ENCODE data around the gene SLC18A2. TPM values are rescaled to one million over a fixed set of nuclear protein-coding genes. Genes with fewer than 3 reads are reported as not detected.

Gene SLC18A2
- total RNA-seq, 4 donors from 2014 or later = 0.60 to 1.7 (median 0.93) TPM; not detected in 1

DNA sequence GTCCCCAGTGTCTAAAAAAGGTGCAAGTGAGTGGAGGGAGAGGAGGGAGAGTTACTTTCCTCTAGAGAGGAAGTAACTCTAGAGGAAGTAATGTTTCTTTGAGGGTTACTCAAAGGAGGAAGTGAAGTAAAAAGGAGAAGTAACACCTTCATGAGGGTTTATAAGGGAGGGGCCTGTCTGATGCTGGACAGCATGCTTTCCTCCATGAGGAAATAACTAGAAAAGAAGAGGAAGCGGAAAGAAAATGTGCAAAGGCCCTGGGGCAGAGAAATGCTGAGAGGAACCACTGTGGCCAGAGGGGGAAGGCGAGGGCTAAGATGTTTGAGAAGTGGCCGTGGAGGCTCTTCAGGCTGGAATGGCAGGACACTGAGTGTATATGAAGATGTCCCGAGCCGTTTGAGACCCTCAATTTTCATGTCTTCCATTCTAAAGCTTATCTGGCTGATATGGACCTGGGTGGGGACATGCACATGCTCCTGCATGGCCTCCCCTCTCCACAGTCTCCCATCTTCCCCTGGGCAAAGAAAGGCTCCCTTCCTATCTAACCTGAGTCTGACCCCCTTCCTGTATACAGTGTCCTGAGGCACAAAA lies 3.4 kb upstream of the SLC18A2 start:
- DNase-seq (ENCODE audit: low spot score) = no peak
- TF ChIP-seq, protein P1, sequence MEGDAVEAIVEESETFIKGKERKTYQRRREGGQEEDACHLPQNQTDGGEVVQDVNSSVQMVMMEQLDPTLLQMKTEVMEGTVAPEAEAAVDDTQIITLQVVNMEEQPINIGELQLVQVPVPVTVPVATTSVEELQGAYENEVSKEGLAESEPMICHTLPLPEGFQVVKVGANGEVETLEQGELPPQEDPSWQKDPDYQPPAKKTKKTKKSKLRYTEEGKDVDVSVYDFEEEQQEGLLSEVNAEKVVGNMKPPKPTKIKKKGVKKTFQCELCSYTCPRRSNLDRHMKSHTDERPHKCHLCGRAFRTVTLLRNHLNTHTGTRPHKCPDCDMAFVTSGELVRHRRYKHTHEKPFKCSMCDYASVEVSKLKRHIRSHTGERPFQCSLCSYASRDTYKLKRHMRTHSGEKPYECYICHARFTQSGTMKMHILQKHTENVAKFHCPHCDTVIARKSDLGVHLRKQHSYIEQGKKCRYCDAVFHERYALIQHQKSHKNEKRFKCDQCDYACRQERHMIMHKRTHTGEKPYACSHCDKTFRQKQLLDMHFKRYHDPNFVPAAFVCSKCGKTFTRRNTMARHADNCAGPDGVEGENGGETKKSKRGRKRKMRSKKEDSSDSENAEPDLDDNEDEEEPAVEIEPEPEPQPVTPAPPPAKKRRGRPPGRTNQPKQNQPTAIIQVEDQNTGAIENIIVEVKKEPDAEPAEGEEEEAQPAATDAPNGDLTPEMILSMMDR (IDR thresholded peaks at IDR 0.05) = no peak

DNA sequence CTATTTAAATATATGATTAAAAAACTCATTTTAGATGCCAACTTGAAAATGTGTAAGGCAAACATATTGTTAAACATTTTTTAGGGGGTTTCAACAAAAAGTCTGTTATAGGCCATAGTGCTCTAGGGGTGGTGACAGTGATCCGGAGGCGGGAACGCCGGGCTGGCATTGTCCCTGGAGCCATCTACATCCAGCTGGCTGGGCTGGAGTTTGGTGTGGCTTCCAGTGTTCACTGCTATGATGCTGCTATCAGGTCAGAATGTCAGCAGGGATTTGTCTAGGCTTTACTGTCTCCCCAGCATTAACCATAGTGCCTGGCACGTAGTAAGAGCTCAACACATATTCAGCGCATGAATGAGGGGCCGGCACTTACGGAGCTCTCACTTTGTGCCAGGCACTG lies 1.9 kb upstream of the SLC18A2 start:
- no peak for DNase-seq (ENCODE audit: low spot score)
- TF ChIP-seq, protein P1 (IDR thresholded peaks at IDR 0.05) = no peak

More for the DNA sequence above, 3.4 kb upstream of the SLC18A2 start:
- ATAC-seq (ENCODE audit: low FRiP score) = no peak

DNA sequence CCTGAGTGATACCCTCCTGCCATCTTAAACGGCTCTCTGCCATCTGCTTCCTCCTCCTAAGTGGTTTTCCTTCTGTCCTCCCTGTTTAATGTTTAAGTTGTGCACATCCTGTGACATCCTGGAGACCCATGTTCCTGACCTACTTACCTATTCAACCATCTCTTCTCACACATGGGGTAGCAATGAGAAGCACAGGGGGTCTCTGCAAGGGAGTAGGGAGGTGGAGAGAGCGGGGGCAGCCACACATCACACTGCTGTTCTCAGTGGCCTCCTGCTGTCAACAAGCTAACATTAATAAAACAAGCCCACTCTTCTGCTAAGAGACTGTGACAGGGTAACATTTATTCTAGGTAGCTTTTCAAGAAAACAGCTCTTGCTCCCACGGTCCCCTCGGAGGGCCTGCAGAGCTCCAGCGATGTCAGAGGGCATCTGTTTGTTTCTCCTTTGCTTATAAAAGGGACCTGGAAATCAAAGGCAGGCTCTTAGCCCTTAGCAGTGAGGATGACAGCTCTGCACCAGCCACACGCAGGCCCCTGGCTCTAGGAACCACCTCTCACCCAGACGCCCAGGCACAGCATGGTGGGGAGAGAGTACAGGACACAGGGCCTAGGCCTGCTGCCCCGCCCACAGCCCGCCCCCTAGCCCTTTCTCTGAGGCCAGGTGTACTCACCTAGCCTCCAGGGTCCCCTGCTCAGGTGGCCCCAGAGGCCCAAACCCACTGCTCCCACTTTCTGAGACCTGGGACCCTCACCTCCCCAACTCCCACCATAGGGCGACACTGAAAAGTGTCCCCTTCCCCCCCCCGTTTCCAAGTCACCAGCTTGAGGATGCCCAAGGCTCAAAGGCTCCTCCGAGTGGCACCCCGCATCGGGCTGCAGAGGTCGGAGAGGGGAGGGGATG lies 943 bp upstream of the SLC18A2 start:
- TF ChIP-seq, protein P1 (IDR thresholded peaks at IDR 0.05) = no peak
- ATAC-seq (ENCODE audit: low FRiP score) = no peak
- no peak for DNase-seq (ENCODE audit: low spot score)

More for the DNA sequence above, 1.9 kb upstream of the SLC18A2 start:
- no peak for ATAC-seq (ENCODE audit: low FRiP score)

DNA sequence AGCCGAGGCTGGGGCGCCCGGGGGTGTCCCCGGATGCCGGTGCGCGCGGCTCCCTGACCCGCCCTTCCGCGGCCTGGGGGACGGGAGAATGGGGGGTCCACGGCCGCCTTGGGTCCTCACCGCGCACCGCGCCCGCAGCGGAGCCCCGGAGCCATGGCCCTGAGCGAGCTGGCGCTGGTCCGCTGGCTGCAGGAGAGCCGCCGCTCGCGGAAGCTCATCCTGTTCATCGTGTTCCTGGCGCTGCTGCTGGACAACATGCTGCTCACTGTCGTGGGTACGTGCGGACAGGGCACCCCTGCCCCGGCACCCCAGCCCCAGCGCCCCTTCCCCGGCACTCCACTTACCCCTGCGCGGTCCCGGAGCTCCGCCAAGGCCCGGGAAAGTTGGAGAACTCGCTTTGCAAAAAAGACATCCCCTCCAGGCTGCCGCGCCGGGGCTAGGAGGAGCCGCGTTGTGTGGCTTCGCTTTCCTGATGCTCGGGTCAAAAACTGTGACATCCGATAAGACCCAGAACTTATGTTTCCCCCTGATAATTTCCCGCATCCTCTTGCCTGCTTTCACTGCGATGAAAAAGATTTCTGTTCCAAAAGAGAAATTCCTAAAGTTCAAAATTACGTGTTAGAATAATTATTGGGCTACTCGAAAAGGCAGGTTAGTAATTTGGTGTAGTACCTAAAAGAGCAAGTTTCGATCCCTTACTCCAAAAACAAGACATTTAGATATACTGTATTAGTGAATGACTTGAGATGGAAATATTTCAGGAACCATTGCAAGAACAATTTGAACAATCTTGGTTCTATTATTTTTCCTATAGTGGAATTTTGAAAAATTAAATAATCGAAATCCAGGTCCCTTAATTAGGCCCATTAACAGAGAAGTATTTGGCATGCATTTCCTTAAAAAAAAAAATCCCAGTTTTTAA lies 888 bp downstream of the SLC18A2 start:
- TF ChIP-seq, protein P1 (IDR thresholded peaks at IDR 0.05) = no peak
- DNase-seq (ENCODE audit: low spot score) = no peak
- no peak for ATAC-seq (ENCODE audit: low FRiP score)

DNA sequence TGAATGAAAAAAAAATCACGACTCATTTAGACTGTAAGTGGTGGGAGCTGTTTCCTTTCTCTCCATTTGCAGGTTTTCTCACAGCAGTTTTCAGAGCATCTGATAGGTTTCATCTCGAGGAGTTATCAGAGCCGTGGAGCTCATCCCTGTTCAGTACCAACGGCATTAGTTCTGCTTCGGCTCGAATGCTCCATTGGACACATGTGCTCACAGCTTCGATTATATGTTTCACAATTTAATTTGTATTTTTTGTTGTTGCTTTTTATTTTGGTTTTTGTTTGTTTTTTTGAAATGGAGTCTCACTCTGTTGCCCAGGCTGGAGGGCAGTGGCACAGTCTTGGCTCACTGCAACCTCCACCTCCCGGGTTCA lies 1.5 kb downstream of the SLC18A2 start:
- TF ChIP-seq, protein P1 (IDR thresholded peaks at IDR 0.05) = no peak
- DNase-seq (ENCODE audit: low spot score) = no peak
- no peak for ATAC-seq (ENCODE audit: low FRiP score)

DNA sequence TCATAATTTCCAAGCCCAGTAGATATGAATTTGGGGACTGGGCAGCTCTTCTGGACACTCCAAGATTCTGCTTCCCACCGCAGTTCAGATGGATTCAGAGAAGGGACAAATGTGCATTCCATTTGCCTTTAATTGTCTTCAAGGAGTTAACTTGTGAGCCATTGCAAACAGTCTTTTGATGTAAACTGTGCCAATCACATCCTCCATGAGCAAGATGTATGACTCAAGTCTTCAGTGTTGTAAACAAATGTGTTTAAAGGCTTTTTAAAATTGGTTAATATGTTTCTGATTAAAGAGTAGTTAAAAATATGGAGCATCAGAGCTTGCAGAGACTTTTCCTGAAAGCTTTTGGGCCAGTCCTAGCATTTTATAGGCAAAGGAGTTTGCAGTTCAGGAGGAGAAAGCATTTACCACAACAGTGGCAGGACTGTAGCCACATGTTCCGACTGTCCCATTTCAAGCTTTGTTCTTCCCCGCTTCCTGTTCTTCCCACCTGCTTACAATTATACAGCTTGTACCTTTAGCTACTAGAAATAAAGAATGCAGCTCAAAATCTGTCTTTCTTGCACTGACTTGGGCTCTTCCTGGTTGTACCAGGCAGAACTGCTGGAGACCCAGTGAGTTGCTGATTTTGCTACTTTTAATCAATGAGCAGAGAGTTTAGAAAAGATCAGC lies 6.2 kb downstream of the SLC18A2 start:
- no peak for ATAC-seq (ENCODE audit: low FRiP score)

More for the DNA sequence above, 6.2 kb downstream of the SLC18A2 start:
- DNase-seq (ENCODE audit: low spot score) = no peak
- TF ChIP-seq, protein P1 (IDR thresholded peaks at IDR 0.05) = no peak

Data from omental fat pad (tissue), 4 donors.